GM08714 (cell line): ENCODE measurements around the gene GBF1.

Experiments
- H3K4me3 ChIP-seq: fragments of 200-500 bp; sonication (Bioruptor generic); 2 replicates; pipeline ENCODE4 v1.5.1; 2014; ENCODE audit warnings: mild to moderate bottlenecking, low read length, inconsistent platforms
- ZNF274 ChIP-seq: IDR thresholded peaks from 2 replicates; pipeline ENCODE4 v1.6.1; 2012; ENCODE audit warnings: mild to moderate bottlenecking, low read depth, low read length

GBF1 gene

DNA sequence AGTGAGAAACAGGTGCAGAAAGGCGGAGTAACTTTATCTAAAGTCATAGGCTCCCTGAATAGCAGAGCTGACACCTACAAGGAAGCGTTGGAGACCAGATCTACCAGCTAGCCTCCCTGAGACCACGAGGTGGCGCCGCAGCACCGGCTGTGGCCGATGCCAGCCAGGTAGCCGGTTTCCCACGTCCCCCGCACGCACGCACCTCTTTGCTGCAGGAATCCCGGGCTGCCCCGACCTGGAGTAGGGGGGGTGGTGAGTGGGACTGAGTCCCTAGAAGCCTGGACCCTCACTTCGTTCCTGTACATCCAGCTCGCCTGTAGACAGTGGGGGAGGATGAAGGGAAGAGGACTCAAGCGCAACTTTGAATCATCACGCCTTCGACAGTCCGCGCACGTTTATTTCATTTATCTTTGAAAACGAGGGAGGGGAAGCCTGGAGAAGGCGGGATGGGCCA, 15.5 kb upstream of the GBF1 start:
- no peak overlapping the region; the same call in 1 of the 2 replicates for H3K4me3 ChIP-seq

DNA sequence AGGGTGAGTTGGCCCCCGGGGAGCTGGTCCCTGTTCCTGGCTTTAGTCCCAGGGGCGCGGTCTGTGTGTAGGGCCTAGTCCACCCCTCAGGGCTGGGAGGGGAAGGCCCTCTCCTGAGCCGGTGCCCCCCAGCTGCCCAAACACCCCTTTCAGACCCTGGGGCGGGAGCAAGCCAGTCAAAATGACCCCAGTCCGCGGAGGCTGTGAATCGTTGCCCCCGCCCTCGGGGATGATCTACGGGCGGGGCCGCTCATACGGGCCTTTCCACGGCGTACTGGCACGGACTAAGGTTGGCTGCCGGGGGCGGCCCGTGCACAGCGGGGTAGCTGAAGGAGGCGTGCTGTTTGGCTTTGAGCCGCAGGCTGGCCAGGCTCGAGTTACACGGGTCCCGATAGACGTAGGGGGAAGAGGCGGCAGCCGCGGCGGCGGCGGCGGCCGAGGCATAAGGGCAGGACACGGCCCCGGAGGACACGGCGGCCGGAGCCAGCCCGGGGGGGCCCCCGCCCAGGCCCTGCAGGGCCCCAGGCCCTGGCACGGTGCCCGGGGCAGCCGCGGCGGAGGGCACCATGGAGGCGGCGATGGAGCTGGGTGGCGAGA, 15.0 kb upstream of the GBF1 start:
- H3K4me3 ChIP-seq, result peak overlapping the region; percentile 43; the same call in 1 of the 2 replicates
- TF ChIP-seq ZNF274, result no peak

More for the DNA sequence above, 15.5 kb upstream of the GBF1 start:
- TF ChIP-seq ZNF274, result no peak

DNA sequence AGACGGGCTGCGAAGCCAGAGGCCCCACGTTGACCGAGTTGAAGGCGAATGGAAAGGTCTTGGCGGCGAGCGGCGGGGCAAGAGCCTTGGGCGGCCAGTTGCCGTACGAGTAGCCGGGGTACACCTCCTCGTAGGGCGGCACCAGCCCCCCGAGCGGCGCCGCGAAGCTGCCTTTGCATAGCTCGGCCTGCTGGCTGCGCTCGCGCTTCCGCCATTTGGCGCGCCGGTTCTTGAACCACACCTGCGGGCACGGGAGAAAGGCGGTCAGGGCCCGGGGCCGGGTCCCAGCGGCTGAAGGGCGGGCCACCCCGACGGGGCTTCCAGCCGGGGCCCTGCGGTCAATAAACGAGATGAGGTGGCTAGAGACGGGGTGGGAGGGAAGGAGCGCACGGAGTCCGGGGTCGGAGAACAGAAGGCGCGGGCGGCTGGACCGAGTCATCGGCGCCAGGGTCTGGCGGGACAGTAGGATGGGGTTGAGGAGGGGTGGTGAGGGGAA, 14.4 kb upstream of the GBF1 start:
- TF ChIP-seq ZNF274, result no peak
- peak overlapping the region; percentile 43; the same call in 1 of the 2 replicates for H3K4me3 ChIP-seq

DNA sequence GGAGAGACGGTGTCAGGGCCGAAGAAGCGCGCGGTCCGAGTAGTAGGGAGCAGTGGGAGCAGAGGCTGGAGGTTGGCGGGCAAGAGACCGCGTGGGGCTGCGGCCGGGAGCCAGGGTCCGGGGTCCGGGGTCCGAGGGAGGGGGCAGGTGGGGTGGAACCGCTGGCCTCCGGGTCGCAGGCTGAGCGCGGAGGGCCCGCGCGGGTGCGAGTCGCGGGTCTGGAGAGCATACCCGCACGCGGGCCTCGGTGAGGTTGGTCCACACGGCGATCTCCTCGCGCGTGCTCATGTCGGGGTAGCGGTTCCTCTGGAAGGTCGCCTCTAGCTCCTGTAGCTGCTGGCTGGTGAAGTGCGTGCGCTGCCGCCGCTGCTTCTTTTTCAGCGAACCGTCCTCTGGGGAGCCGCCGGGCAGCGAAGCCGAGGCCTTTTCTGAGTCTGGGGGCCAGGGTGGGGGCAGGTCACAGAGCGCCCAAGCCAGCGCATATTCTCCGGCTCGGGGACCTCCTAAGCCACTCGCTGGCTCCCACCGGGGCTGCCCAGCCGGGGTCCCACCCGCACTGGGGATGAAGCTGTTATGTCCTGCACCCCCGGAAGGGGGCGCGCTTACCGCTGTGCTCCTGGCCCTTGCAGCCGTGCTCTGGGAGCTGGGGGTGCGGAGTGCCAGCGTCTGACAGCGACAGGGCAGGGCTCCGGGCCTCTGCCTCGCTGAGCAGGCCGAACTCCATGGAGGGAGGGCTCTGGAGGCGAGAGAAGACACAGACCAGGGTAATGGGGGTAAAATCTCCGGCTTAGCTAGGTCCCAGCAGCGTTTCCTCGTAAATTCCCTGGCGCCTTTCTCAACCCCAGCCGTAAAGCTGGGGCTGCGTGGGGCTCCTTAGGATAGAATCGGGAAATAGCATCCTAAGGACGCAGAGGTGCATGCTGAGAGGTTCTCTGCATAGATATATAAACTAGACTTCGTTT, 13.7 kb upstream of the GBF1 start:
- no peak for TF ChIP-seq ZNF274
- peak overlapping the region; percentile 43; the same call in 1 of the 2 replicates for H3K4me3 ChIP-seq

DNA sequence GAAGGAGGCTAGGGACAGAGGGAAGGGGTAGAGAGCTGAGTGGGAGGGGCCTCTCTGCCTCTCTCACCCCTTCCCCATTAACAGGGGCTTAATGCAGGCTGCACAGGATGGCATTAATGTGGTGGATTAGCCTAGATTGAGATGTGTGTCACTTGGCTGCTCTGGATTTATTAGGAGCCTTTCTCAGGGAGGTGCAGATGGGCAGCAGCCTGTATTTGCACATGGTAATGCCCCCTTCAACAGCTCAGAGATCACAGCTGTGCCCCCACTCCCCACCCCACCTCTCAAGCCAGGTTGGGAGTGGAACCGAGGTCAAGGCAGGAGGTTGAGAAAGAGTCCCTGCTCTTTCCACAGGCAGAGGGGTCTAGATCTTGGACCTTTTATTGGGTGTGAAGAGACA, 11.3 kb upstream of the GBF1 start:
- H3K4me3 ChIP-seq, result no peak overlapping the region
- no peak for TF ChIP-seq ZNF274

DNA sequence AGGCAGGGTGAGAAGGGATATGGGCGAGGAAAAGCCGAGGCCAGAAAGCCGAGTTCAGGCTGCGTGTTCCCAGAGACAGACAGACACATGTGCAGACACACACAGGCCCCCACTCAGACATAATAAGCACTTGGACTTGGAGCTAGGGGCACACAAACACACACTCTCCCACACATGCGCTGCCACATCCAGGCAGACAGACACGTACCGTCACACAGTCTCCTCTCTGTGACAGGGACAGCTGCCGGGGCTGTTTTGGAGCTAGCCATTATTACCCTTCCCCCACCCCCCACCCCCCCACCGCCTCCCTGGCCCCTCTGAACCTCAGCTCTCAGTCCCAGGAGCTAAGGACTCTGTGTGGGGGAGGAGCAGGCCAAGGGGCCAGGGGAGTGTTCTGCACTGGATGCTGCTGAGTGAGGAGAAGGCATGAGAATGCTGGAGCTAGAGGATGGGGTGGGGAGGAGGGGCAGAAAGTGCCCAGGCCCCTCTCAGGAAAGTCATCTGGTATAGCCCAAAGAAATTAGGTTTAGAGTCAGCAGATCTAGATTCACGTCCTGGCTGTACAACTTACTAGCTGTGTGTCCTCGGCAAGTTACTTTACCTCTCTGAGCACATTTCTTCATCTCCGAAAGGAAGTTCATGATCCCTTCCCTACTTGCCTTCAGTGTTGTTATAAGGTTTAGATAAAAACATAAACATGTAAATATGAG, 10.3 kb upstream of the GBF1 start:
- TF ChIP-seq ZNF274, result no peak
- H3K4me3 ChIP-seq, result no peak overlapping the region

DNA sequence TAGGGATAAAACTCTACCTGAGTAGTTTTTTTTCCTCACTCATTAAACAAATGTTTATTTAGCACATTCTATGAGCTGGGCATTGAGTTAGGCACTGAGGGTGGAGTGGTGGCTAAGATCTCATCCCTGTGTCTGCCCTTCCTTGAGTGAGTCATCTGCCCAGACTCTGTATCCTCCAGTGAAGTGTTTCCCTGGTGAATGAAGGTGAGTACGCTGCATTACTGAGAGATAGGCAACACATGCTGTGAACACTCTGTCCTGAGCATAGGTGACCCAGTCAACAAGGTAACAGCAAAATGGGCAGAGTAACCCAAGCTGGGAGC, 9.8 kb upstream of the GBF1 start:
- H3K4me3 ChIP-seq, result no peak overlapping the region
- no peak for TF ChIP-seq ZNF274

DNA sequence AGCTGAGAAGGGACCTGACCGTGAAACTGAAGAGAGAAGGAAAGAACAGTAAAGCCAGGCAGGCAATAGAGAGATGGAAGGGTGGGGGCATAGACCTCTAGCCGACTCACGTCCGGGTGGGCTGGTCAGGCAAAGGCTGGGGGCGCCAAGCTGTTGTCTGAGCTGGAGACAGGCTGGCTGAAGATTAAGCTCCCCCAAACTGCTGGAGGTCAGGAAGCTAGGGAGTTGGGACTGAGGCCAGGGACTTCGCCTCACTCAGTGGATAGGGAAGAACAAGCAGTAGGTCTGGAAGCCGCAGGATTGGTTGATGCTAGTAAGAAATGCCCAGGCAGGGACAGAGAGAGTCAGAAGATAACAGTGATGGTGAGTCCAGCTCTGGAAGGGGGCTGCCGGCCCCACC, 9.3 kb upstream of the GBF1 start:
- TF ChIP-seq ZNF274, result no peak
- H3K4me3 ChIP-seq, result no peak overlapping the region

DNA sequence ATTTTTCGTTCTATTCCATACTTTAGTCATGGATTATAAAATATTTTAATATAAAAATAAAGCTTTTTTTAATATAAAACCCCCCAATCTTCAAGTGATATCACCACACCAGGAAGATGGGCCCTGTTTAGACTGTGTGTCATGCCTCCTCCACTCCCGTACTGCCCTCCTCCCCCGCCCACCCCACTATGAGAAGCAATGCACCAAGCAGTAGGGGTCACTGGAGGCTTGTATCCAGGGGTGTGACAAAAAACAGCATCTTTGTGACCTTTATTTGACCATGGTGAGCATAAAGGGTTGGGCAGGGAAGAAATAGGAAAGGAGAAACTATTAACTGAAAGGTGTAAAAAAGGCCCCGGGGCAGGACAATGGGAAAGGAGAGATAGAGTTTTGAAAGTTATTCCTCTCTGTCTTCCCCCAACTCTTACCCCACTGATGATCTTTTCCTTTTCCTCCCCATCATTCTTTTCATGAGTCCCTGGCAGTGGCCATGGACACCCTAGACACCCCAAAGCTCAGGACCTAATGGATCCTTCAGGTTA, 7.5 kb upstream of the GBF1 start:
- no peak overlapping the region for H3K4me3 ChIP-seq
- TF ChIP-seq ZNF274, result no peak

DNA sequence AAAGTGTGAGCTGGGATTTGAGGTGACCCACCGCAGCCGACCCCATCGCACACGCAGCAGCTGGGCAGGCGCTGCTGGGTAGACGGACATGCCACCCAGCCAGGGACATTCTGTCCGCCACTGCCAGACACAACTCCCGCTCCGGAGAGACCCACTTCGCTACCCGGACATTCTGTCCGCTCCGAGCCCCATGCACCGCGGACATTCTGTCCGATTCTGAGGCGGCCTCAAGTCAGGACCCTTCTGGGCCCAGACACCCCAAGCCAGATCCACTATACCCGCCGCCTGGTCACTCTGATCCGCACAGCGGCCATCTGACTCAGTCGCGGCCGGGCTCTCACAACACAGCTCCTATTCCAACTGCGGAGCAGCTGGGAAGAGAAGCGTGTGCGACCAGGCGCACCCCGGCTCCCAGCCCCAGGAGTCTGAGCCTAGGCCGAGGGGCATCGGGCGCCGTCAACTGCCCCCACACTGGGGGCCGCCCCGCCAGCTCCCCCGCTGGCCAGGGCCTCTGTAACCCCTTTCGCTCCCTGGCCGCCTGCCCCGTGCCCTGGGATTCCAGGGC, 4.8 kb upstream of the GBF1 start:
- H3K4me3 ChIP-seq, result no peak overlapping the region; the same call in 1 of the 2 replicates

DNA sequence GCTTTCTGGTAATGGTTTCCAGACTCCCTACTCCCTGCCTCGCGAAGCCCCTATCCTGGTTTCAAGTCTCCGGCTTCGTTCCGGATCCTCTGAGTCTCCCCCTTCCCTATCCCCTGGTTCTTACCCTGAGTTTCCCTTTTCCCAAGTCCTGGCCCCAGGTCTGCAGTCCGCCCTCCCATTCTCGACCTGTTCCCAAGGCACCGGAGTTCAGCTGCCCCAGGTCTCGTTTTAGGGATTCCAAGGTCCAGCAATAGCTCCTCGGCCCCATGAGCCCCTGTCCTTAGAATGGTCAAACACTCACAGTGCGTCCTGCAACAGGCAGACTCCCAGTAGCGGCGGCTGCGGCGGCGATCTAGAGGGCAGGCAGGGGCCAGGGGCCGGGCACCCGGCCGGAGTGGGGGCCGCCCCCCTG, 4.3 kb upstream of the GBF1 start:
- H3K4me3 ChIP-seq, result peak overlapping the region; percentile 58; the same call in 1 of the 2 replicates
- TF ChIP-seq ZNF274, result no peak

More for the DNA sequence above, 4.8 kb upstream of the GBF1 start:
- TF ChIP-seq ZNF274, result no peak

DNA sequence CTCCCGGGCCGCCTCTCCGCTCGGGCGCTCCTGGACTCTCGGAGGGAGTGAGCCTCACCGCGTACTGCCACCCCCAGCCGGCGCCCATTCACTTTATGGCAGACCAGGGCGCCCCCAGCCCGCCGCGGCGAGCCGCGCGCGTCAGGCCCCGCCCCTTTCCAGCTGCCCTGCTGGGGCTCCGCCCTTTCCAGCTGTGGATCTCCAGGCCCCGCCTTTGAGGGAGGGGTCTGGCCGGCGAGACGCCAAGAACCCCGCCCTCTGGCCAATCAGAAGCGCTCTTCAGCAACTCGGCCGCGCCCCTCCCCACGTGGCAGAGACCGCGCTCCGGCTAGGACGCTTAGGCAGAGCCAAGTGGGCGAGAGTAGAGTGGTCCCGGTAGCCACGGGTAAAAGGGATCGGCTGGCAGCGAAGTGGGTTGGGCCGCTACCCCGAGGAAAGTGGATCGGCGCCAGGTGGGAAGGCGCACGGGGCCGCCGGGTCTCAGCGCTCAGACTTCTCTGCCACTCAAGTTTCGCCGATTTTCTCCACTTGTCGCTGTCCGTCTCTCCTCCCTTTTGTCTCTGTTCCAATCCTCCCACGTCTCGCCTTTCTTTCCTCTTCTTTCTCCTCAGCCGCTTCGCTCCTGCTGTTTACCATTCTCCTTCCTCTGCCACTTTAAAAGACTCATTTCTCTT, 3.8 kb upstream of the GBF1 start, which contains the start of gene PITX3:
TSS of gene PITX3 (minus strand) at position 69 of the 674 bp plus-strand sequence. CDS start 9,432 bp downstream, outside the sequence.
- TF ChIP-seq ZNF274, result no peak

DNA sequence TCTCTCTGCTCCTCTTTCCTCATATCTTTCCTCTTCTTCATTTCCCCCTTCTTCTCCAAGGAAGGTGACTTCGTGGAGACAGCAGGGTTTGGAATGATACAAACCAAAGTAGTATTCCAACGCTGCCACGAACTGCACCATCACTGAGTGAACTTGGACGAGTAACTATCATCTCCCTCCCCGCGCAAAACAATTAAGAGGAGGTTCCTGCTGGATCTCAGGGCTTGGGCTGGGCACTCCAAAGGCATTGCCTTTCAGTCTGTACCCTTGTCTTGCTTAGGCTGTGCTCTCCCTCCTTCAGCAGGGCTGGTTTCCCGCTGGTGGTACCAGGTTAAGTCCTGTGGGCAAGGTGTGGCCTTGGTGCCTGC, 3.2 kb upstream of the GBF1 start:
- peak overlapping the region; percentile 58; the same call in 1 of the 2 replicates for H3K4me3 ChIP-seq
- TF ChIP-seq ZNF274, result no peak

More for the DNA sequence above, 3.8 kb upstream of the GBF1 start, which contains the start of gene PITX3:
- H3K4me3 ChIP-seq, result peak within 1 kb of the TSS; percentile 58; the same call in 1 of the 2 replicates

DNA sequence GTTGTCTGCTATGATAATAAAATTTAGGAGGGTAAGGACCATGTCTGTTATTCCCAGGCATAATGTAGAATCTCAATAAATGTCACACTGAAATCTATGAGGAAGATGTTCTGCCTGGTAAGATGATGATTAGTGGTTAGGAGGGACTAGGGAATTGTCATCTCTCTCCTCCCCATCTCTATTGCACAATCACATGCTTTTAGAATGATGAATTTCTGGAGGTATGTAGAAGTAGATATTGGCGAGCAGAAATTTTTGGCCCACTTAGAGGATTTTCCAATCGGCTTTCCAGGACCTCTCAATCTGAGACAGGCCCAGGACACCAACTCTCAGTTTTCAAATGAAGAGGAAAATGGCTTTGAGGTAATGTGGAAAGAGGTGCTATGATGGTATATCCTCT, 2.0 kb upstream of the GBF1 start:
- H3K4me3 ChIP-seq, result no peak overlapping the region
- TF ChIP-seq ZNF274, result no peak
